Tibial artery (tissue), 4 donors: ENCODE data around the gene SHROOM3.

Experiments
- DNase-seq, 2 donors: peaks; one replicate each; pipeline ENCODE4 v3.0.0-alpha.2; 2019
- H3K27ac ChIP-seq, 2 donors: fragments of 200-600 bp; sonication (generic) in 1 of 2; 1 replicate in 1 of 2; 2 replicates in 1 of 2; pipeline ENCODE4 v1.5.1; 2018 to 2019; ENCODE audit warnings: mild to moderate bottlenecking in 1 of 2
- H3K27me3 ChIP-seq, 2 donors: fragments of 200-600 bp; sonication (generic) in 1 of 2; one replicate each; pipeline versions ENCODE4 v1.5.1 to v1.6.0; 2016 to 2019
- H3K36me3 ChIP-seq, 3 donors: fragments of 200-600 bp; sonication (generic) in 2 of 3; one replicate each; pipeline ENCODE4 v1.5.1; 2016 to 2019; ENCODE audit warnings: mild to moderate bottlenecking in 2 of 3
- H3K4me1 ChIP-seq, 4 donors: fragments of 200-600 bp; sonication (generic) in 2 of 4; 1 replicate in 3 of 4; 2 replicates in 1 of 4; pipeline ENCODE4 v1.5.1; 2016 to 2019
- H3K4me3 ChIP-seq, 2 donors: fragments of 200-600 bp; sonication (generic) in 1 of 2; 1 replicate in 1 of 2; 2 replicates in 1 of 2; pipeline ENCODE4 v1.5.1; 2018 to 2019; ENCODE audit warnings: mild to moderate bottlenecking in 2 of 2
- H3K9me3 ChIP-seq, 3 donors: fragments of 200-600 bp; sonication (generic) in 1 of 3; one replicate each; pipeline ENCODE4 v1.5.1; 2016 to 2019
- intact Hi-C: fragments of 100-400 bp; cut with DNase I; formaldehyde crosslinking; loops from one replicate; pipeline ENCODE4 v1.15.0; 2023; ENCODE audit warnings: low total_unique reads
- TF ChIP-seq, protein P1 (sequence below), 2 experiments: fragments of 200-600 bp in 1 of 2; fragments of 450-650 bp in 1 of 2; IDR thresholded peaks; one replicate each; pipeline ENCODE4 v1.5.1; 2017 to 2019; ENCODE audit warnings: antibody characterized with exemption in 2 of 2, mild to moderate bottlenecking in 1 of 2, moderate library complexity in 1 of 2

SHROOM3 gene

DNA sequence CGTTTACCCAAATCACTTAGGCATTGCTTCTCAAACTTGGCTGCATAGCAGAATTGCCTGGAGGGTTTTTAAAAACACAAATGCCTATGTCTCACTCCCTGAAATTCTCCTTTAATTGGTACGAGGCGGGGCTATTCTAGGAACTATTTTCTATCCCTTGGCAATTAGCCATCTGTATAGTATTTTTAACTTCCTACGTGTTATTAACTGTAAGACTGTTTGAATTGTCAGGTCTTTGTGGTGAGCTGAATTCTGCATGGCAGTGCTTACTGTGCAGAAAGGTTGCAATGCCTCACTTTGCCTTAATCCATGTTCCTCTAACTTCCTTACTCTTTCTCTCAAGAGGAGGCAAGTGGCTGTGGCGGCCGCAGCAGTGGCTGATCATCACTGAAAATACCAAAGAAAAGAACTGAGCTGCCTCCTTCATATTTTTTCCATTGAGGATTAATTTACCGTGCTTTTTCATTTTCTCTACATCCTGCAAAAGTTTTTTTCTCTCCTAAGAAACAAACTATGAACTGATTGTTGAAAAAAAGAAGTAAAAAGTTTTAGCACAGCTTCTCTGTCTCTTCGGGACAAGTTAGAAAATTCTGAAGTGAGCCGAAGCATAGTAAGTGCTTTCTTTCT is at the start of gene SHROOM3:
Gene SHROOM3, plus strand, starts transcription at position 329 of the 627 bp plus-strand sequence. CDS start 824 bp downstream, outside the sequence.
- Histone ChIP-seq H3K4me1 (peaks cover 0 to 19% (median 3%) of the 10 kb centered on the region in 4 donors), H3K4me3 (peak within 1 kb of the TSS; percentile 42 to 43), H3K36me3 (no peaks in the 10 kb centered on the region), H3K9me3 (no peaks in the 10 kb centered on the region), H3K27me3 (no peaks in the 10 kb centered on the region), H3K27ac (peak within 1 kb of the TSS; percentile 43 to 69)
- peak in 1 of 2 donors; percentile 50 for DNase-seq
- TF ChIP-seq, protein P1, sequence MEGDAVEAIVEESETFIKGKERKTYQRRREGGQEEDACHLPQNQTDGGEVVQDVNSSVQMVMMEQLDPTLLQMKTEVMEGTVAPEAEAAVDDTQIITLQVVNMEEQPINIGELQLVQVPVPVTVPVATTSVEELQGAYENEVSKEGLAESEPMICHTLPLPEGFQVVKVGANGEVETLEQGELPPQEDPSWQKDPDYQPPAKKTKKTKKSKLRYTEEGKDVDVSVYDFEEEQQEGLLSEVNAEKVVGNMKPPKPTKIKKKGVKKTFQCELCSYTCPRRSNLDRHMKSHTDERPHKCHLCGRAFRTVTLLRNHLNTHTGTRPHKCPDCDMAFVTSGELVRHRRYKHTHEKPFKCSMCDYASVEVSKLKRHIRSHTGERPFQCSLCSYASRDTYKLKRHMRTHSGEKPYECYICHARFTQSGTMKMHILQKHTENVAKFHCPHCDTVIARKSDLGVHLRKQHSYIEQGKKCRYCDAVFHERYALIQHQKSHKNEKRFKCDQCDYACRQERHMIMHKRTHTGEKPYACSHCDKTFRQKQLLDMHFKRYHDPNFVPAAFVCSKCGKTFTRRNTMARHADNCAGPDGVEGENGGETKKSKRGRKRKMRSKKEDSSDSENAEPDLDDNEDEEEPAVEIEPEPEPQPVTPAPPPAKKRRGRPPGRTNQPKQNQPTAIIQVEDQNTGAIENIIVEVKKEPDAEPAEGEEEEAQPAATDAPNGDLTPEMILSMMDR (IDR thresholded peaks at IDR 0.05), result no peak
- intact Hi-C loops, result loop anchor here (5.0 to 10.0 kb wide), 2 partner anchors 72 to 320 kb away; no protein-coding TSS in a partner anchor

DNA sequence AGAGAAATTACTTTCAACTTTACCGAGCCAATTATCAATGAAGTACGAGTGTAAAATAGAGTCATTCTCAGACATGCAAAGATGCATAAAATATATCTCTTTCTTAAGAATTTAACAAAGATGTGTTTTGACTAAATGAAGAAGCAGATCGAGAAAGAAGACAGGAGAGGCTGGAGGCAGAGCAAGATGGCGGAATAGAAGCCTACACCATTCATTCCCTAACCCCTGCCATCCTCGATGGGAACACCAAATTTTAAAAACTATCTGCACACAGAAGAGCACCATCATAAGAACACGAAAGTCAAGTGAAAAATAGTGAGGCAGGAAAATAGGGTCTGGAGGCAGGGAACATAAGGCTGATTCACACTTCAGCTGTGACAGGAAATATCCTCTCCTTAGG is 49.1 kb upstream of the SHROOM3 start:
- DNase-seq, result no peak
- Histone ChIP-seq H3K4me3 (no peak overlapping the region), H3K36me3 (peaks cover 0 to 2% (median 0%) of the 10 kb centered on the region in 3 donors), H3K27ac (no peak overlapping the region), H3K27me3 (no peaks in the 10 kb centered on the region), H3K9me3 (peaks cover 0 to 3% (median 0%) of the 10 kb centered on the region in 3 donors), H3K4me1 (no peaks in the 10 kb centered on the region)
- intact Hi-C loops, result no loop called here
- TF ChIP-seq, protein P1 (IDR thresholded peaks at IDR 0.05), result no peak

DNA sequence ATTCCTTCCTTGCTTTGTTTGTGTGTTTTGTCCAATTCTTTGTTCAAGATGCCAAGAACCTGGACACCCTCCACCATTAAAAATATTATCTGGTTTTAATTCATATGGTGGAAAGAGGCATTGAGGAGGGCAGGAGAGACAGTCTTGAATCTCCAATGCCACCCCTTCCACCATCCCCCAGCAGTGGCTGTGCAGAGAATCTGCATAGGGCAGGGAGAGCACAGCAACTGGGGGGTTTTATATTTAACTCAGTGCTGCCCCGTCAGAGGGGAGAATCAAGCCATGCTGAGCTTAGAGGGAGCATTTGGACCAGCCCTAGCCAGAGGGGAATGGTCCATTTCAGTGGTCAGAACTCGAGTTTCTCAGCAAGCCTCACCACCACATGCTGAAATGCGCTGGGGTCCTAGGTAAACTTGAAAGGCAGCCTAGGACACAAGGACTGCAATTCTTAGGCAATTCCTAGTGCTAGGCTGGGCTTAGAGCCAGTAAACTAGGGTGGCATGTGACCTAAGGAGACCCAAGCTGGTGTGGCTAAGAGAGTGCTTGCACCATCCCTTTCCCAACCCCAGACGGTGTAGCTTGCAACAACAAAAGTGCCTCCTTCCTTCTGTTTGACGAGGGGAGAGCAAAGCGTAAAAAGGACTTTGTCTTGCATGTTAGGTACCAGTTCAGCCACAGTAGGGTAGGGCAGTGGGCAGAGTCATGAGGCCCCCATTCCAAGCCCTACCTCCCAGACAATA is 48.3 kb upstream of the SHROOM3 start:
- Histone ChIP-seq H3K4me1 (no peaks in the 10 kb centered on the region), H3K27me3 (no peaks in the 10 kb centered on the region), H3K9me3 (peaks cover 0 to 3% (median 0%) of the 10 kb centered on the region in 3 donors), H3K27ac (no peak overlapping the region), H3K36me3 (no peaks in the 10 kb centered on the region), H3K4me3 (no peak overlapping the region)
- TF ChIP-seq, protein P1 (IDR thresholded peaks at IDR 0.05), result no peak
- intact Hi-C loops, result no loop called here
- DNase-seq, result no peak

DNA sequence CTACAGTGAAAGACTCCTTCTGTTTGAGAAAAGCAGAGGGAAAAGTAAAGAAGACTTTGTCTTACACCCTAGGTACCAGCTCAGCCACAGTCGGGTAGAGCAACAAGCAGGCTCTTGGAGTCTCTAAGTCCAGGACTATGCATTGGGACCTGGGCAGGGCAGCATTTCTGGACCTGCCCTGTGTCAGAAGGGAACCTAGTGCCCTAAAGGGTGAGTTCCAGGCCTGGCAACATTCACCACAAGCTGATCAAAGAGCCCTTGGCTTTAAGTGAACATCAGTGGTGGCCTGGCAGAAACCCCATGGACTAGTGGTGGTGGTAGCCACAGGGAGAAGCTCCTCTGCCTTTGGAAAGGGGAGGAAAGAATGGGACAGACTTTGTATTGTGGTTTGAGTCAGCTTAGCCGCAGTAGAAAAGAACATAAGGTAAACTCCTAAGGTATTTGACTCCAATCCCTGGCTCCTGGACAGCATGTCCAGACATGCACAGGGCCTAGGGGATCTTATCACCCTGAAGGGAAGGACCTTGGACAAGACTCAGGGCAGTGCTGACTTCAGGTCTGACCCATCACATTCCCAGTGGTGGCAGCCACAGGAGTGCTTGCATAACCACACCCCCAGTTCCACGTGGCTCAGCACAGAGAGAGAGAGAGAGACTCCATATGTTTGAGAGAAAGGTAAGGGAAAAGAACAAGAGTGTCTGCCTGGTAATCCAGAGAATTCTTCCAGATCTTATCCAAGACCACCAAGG is 46.7 kb upstream of the SHROOM3 start:
- H3K4me3 ChIP-seq, result no peak overlapping the region
- TF ChIP-seq, protein P1 (IDR thresholded peaks at IDR 0.05), result no peak
- H3K36me3 ChIP-seq, result no peaks in the 10 kb centered on the region
- no peak for DNase-seq
- peaks cover 0 to 8% (median 3%) of the 10 kb centered on the region in 3 donors for H3K9me3 ChIP-seq
- no peaks in the 10 kb centered on the region for H3K27me3 ChIP-seq
- no peaks in the 10 kb centered on the region for H3K4me1 ChIP-seq
- intact Hi-C loops, result no loop called here
- H3K27ac ChIP-seq, result no peak overlapping the region

DNA sequence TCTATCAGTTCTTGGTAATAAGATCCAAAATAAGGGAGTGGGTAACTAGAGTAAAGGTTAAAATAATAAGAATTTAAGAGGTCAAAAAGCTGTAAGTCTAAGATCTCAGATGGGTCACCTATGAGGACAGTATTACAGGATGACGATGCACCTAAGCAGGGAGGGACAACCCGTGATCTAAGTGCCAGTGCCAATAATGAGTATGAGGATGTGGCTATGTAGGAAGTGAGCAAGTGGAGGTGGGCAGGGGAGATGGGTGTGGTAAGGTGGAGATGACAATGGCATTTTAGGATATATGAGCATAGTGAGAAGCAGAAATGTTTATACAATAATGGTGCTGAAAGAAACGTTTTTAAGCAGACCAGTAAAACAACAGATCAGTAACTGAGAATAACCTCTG is 33.4 kb upstream of the SHROOM3 start:
- Histone ChIP-seq H3K4me1 (no peaks in the 10 kb centered on the region), H3K27me3 (no peaks in the 10 kb centered on the region), H3K27ac (no peak overlapping the region), H3K9me3 (no peaks in the 10 kb centered on the region), H3K36me3 (no peaks in the 10 kb centered on the region), H3K4me3 (no peak overlapping the region)
- TF ChIP-seq, protein P1 (IDR thresholded peaks at IDR 0.05), result no peak
- intact Hi-C loops, result no loop called here
- no peak for DNase-seq
